HL-60 (cell line): ENCODE measurements around the gene TMTC2.

Source experiments
- DNase-seq, 2 experiments: peaks; one replicate each; pipeline ENCODE4 v3.0.0-alpha.2; 2010 to 2020; ENCODE audit warnings: low read depth in 1 of 2, low spot score in 1 of 2
- H3K27ac ChIP-seq: fragments of 250-450 bp; sonication (Bioruptor Pico); replicated peaks from 2 replicates; pipeline ENCODE4 v1.5.1; 2020; ENCODE audit warnings: mild to moderate bottlenecking, moderate library complexity
- H3K27me3 ChIP-seq: fragments of 250-450 bp; sonication (Bioruptor Pico); 2 replicates; pipeline ENCODE4 v1.5.1; 2021; ENCODE audit warnings: mild to moderate bottlenecking, moderate library complexity; ENCODE audit not compliant: insufficient read depth, poor library complexity, severe bottlenecking
- H3K4me3 ChIP-seq: replicated peaks from 2 replicates; pipeline ENCODE4 v1.5.1; 2011; ENCODE audit warnings: mild to moderate bottlenecking, control low read depth, low read length; ENCODE audit not compliant: insufficient read depth
- GABPA ChIP-seq: IDR thresholded peaks from 2 replicates; pipeline ENCODE4 v1.6.1; 2012; ENCODE audit warnings: low read depth
- POLR2AphosphoS5 ChIP-seq: IDR thresholded peaks from 2 replicates; pipeline ENCODE4 v1.6.1; 2012; ENCODE audit warnings: low read depth
- REST ChIP-seq: IDR thresholded peaks from 2 replicates; pipeline ENCODE4 v1.6.1; 2012; ENCODE audit warnings: low read depth; ENCODE audit not compliant: insufficient replicate concordance
- SPI1 ChIP-seq: IDR thresholded peaks from 2 replicates; pipeline ENCODE4 v1.6.1; 2012; ENCODE audit warnings: low read depth, mild to moderate bottlenecking, borderline replicate concordance
- TF ChIP-seq, protein P1 (sequence below): IDR thresholded peaks from one replicate; pipeline ENCODE4 v1.5.1; 2011; ENCODE audit warnings: low read length, control low read depth, inconsistent platforms; ENCODE audit not compliant: insufficient read depth

The TMTC2 gene

GRCh38 chr12:82942521-82942920 lies 255.8 kb downstream of the TMTC2 start:
- TF ChIP-seq REST (no peak), GABPA (no peak), SPI1 (no peak), POLR2AphosphoS5 (no peak)
- TF ChIP-seq, protein P1, sequence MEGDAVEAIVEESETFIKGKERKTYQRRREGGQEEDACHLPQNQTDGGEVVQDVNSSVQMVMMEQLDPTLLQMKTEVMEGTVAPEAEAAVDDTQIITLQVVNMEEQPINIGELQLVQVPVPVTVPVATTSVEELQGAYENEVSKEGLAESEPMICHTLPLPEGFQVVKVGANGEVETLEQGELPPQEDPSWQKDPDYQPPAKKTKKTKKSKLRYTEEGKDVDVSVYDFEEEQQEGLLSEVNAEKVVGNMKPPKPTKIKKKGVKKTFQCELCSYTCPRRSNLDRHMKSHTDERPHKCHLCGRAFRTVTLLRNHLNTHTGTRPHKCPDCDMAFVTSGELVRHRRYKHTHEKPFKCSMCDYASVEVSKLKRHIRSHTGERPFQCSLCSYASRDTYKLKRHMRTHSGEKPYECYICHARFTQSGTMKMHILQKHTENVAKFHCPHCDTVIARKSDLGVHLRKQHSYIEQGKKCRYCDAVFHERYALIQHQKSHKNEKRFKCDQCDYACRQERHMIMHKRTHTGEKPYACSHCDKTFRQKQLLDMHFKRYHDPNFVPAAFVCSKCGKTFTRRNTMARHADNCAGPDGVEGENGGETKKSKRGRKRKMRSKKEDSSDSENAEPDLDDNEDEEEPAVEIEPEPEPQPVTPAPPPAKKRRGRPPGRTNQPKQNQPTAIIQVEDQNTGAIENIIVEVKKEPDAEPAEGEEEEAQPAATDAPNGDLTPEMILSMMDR, result no peak

DNA sequence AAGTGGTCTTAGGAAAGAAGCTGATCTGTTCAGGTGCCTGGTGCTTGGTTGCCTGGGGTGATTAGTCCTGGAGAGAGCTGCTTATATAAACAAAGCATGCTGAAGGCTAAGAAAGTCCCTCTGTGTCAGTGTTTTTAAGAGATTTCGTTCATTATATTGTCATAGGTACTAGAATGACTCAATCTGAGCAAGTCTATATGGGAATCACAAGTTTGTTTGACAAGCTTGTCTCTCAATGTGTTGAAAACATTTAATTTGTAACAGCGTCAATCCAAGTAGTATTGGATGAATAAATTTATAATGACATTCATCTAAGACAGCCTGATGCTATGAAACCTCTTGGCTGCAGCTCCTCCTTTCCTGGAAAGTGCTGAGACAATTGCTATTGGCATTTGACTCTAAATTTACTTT lies 256.3 kb downstream of the TMTC2 start:
- no peak overlapping the region for H3K27ac ChIP-seq
- no peak for TF ChIP-seq GABPA
- TF ChIP-seq, protein P1, result no peak
- TF ChIP-seq POLR2AphosphoS5, result no peak
- no peak for TF ChIP-seq REST
- TF ChIP-seq SPI1, result no peak
- DNase-seq, result no peak
- no peak overlapping the region for H3K4me3 ChIP-seq
- H3K27me3 ChIP-seq, result no peaks in the 10 kb centered on the region

More at GRCh38 chr12:82942521-82942920, 255.8 kb downstream of the TMTC2 start:
- Histone ChIP-seq H3K27me3 (no peaks in the 10 kb centered on the region), H3K4me3 (no peak overlapping the region), H3K27ac (no peak overlapping the region)
- no peak for DNase-seq

DNA sequence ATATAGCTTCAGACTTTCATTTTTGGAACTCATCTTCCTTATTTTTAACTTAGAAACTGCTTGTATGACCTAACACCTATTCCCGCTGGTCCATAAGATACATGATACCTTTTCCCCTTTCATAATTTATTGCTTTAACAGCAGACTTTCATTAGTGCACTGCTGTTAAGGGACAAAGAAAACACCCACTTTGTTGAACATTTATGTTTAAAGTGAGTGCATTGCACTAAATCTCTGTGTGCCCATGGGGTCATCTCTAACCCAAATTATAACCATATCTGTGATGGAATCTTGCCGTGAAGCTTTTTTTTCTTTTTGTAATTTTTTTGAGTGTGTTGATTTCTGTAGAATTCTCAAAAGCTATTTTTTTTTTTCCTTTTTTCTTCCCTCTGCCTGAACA lies 261.8 kb downstream of the TMTC2 start:
- no peak for DNase-seq
- TF ChIP-seq REST (no peak), POLR2AphosphoS5 (no peak), SPI1 (no peak), GABPA (no peak)
- TF ChIP-seq, protein P1, result no peak

More for the DNA sequence above, 261.8 kb downstream of the TMTC2 start:
- H3K27me3 ChIP-seq, result no peaks in the 10 kb centered on the region
- H3K27ac ChIP-seq, result no peak overlapping the region
- H3K4me3 ChIP-seq, result no peak overlapping the region
